Measurements from ENCODE around the gene PDZRN3. TPM values are rescaled to one million over a fixed set of nuclear protein-coding genes. Genes with fewer than 3 reads are reported as not detected.
A peak's percentile ranks its signal among the peaks of the same experiment; 100 is the strongest.

The PDZRN3 gene
- total RNA-seq, 1 experiment from 2014 or later: 5.9 TPM

DNA sequence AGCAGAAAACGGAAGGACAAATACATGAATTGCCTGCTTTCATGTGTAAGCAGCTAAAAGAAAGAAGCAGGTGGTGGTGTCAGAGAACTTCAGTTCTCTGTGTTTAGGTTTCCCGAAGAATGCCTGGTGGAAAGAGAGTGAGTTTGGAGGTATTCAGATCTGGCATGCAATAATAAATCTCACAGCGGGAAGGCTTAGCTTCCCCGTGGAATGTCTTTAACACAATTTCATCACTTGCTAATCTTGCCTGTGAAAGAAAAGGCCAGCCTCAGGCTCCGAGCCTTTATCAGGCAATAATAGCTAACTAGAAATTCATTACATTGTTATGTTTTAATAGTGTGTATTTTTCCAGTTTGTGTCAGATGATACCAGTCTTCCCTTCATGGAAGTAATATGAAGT lies 220.3 kb downstream of the PDZRN3 start:
- Mint-ChIP-seq H3K4me3 (no peak overlapping the region), H3K27me3 (ENCODE audit: low read depth) (no peaks in the 10 kb centered on the region), H3K9me3 (no peaks in the 10 kb centered on the region), H3K27ac (peak overlapping the region in 2 of 3 experiments; percentile 23 to 82; a peak in 3 of 7 replicates), H3K4me1 (peaks cover 11 to 13% of the 10 kb centered on the region in 2 experiments), H3K36me3 (ENCODE audit: insufficient read depth in 1 of 3, low read depth in 3 of 3) (peaks cover 0 to 18% (median 7%) of the 10 kb centered on the region in 3 experiments; a peak in 5 of 7 replicates)
- H3K4me1 ChIP-seq (ENCODE audit: insufficient read depth, low read length): no peaks in the 10 kb centered on the region
- H3K14ac ChIP-seq (ENCODE audit: insufficient read depth, low read length): no peak overlapping the region
- H2BK12ac ChIP-seq (ENCODE audit: insufficient read length, low read depth, low read length): no peak overlapping the region
- no peaks in the 10 kb centered on the region for H3K23me2 ChIP-seq (ENCODE audit: insufficient read length, low read depth, low read length, poor library complexity, severe bottlenecking)
- no peak overlapping the region for H2BK5ac ChIP-seq (ENCODE audit: insufficient read length, low read length)
- H3K18ac ChIP-seq (ENCODE audit: insufficient read length, low read depth, low read length): no peak overlapping the region
- WGBS (ENCODE audit: extremely low coverage, insufficient read length, low lambda C conversion rate): no CpG with 5 or more reads among the region's 5 CpGs
- no peak overlapping the region for H3K4me2 ChIP-seq (ENCODE audit: insufficient read depth, insufficient read length, low read length)
- H3K79me1 ChIP-seq (ENCODE audit: insufficient read depth, low read depth, low read length, poor library complexity, severe bottlenecking): no peaks in the 10 kb centered on the region
- TF ChIP-seq, protein P1, sequence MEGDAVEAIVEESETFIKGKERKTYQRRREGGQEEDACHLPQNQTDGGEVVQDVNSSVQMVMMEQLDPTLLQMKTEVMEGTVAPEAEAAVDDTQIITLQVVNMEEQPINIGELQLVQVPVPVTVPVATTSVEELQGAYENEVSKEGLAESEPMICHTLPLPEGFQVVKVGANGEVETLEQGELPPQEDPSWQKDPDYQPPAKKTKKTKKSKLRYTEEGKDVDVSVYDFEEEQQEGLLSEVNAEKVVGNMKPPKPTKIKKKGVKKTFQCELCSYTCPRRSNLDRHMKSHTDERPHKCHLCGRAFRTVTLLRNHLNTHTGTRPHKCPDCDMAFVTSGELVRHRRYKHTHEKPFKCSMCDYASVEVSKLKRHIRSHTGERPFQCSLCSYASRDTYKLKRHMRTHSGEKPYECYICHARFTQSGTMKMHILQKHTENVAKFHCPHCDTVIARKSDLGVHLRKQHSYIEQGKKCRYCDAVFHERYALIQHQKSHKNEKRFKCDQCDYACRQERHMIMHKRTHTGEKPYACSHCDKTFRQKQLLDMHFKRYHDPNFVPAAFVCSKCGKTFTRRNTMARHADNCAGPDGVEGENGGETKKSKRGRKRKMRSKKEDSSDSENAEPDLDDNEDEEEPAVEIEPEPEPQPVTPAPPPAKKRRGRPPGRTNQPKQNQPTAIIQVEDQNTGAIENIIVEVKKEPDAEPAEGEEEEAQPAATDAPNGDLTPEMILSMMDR (conservative IDR thresholded peaks at IDR 0.05): no peak
- no peak overlapping the region for H4K91ac ChIP-seq (ENCODE audit: insufficient read length, low read depth, low read length)
- H3K9ac ChIP-seq (ENCODE audit: extremely low read depth, insufficient read length, low read length): no peak overlapping the region
- H3K23ac ChIP-seq (ENCODE audit: insufficient read length, low read depth, low read length): no peak overlapping the region
- no peak for DNase-seq
- H2BK20ac ChIP-seq (ENCODE audit: low read depth, low read length, poor library complexity, severe bottlenecking): no peak overlapping the region
- H3T11ph ChIP-seq (ENCODE audit: low read length): no peak overlapping the region
- H3K9me3 ChIP-seq (ENCODE audit: control insufficient read depth, low read depth, low read length): no peaks in the 10 kb centered on the region
- no peak overlapping the region for H2BK15ac ChIP-seq (ENCODE audit: low read depth, low read length)
- H2AFZ ChIP-seq (ENCODE audit: low read length): no peak overlapping the region
- H3K27ac ChIP-seq (ENCODE audit: insufficient read length, low read depth, low read length): no peak overlapping the region
- H4K8ac ChIP-seq (replicated peaks; ENCODE audit: insufficient read length, low read depth, low read length): no peak overlapping the region
- H2AK5ac ChIP-seq (ENCODE audit: insufficient read length, low read length): no peak overlapping the region
- H3K56ac ChIP-seq (ENCODE audit: insufficient read length, low read depth, low read length): no peak overlapping the region
- no peaks in the 10 kb centered on the region for H4K20me1 ChIP-seq (ENCODE audit: control insufficient read depth, insufficient read depth, insufficient read length)
- H4K5ac ChIP-seq (ENCODE audit: insufficient read length, low read depth, low read length): no peak overlapping the region
- no peak overlapping the region for H2BK120ac ChIP-seq (ENCODE audit: low read depth, low read length, poor library complexity, severe bottlenecking)
- no peak overlapping the region for H3K4ac ChIP-seq (ENCODE audit: low read depth, low read length)
- no peaks in the 10 kb centered on the region for H3K79me2 ChIP-seq (ENCODE audit: insufficient read depth, low read length)
- H3K27me3 ChIP-seq (ENCODE audit: insufficient read depth, low read length): no peaks in the 10 kb centered on the region

All from H9 (cell line).